ENCODE measurements around the gene PHF20. TPM values are rescaled to one million over a fixed set of nuclear protein-coding genes. Genes with fewer than 3 reads are reported as not detected.

Gene PHF20
- total RNA-seq, 1 donor from 2014 or later, result 101 TPM

- Mint-ChIP-seq H3K4me3 (ENCODE audit: unreplicated experiment) (no peak overlapping the region), H3K9me3 (ENCODE audit: unreplicated experiment) (no peaks in the 10 kb centered on the region), H3K27me3 (ENCODE audit: unreplicated experiment) (no peaks in the 10 kb centered on the region), H3K36me3 (ENCODE audit: low read depth, unreplicated experiment) (peaks cover 7% of the 10 kb centered on the region), H3K27ac (ENCODE audit: unreplicated experiment) (no peak overlapping the region), H3K4me1 (ENCODE audit: unreplicated experiment) (peaks cover 5% of the 10 kb centered on the region)
- TF ChIP-seq, protein P1, sequence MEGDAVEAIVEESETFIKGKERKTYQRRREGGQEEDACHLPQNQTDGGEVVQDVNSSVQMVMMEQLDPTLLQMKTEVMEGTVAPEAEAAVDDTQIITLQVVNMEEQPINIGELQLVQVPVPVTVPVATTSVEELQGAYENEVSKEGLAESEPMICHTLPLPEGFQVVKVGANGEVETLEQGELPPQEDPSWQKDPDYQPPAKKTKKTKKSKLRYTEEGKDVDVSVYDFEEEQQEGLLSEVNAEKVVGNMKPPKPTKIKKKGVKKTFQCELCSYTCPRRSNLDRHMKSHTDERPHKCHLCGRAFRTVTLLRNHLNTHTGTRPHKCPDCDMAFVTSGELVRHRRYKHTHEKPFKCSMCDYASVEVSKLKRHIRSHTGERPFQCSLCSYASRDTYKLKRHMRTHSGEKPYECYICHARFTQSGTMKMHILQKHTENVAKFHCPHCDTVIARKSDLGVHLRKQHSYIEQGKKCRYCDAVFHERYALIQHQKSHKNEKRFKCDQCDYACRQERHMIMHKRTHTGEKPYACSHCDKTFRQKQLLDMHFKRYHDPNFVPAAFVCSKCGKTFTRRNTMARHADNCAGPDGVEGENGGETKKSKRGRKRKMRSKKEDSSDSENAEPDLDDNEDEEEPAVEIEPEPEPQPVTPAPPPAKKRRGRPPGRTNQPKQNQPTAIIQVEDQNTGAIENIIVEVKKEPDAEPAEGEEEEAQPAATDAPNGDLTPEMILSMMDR (IDR thresholded peaks at IDR 0.05; ENCODE audit: unreplicated experiment), result no peak
- no peak for DNase-seq (ENCODE audit: low spot score)
Observed at GRCh38 chr20:35791097-35791496, 19.3 kb downstream of the PHF20 start.

- Mint-ChIP-seq H3K4me1 (ENCODE audit: unreplicated experiment) (peaks cover 5% of the 10 kb centered on the region), H3K9me3 (ENCODE audit: unreplicated experiment) (no peaks in the 10 kb centered on the region), H3K27me3 (ENCODE audit: unreplicated experiment) (no peaks in the 10 kb centered on the region), H3K27ac (ENCODE audit: unreplicated experiment) (no peak overlapping the region), H3K4me3 (ENCODE audit: unreplicated experiment) (no peak overlapping the region), H3K36me3 (ENCODE audit: low read depth, unreplicated experiment) (peaks cover 4% of the 10 kb centered on the region)
- DNase-seq (ENCODE audit: low spot score), result no peak
- TF ChIP-seq, protein P1 (IDR thresholded peaks at IDR 0.05; ENCODE audit: unreplicated experiment), result no peak
Observed at GRCh38 chr20:35791821-35792220, 20.0 kb downstream of the PHF20 start.

- TF ChIP-seq, protein P1 (IDR thresholded peaks at IDR 0.05; ENCODE audit: unreplicated experiment), result no peak
- peaks cover 4% of the 10 kb centered on the region for H3K36me3 Mint-ChIP-seq (ENCODE audit: low read depth, unreplicated experiment)
- H3K9me3 Mint-ChIP-seq (ENCODE audit: unreplicated experiment), result no peaks in the 10 kb centered on the region
- no peak for DNase-seq (ENCODE audit: low spot score)
- peaks cover 5% of the 10 kb centered on the region for H3K4me1 Mint-ChIP-seq (ENCODE audit: unreplicated experiment)
- H3K4me3 Mint-ChIP-seq (ENCODE audit: unreplicated experiment), result no peak overlapping the region
- H3K27me3 Mint-ChIP-seq (ENCODE audit: unreplicated experiment), result no peaks in the 10 kb centered on the region
- no peak overlapping the region for H3K27ac Mint-ChIP-seq (ENCODE audit: unreplicated experiment)
Observed at GRCh38 chr20:35792740-35793139, 20.9 kb downstream of the PHF20 start.

DNA sequence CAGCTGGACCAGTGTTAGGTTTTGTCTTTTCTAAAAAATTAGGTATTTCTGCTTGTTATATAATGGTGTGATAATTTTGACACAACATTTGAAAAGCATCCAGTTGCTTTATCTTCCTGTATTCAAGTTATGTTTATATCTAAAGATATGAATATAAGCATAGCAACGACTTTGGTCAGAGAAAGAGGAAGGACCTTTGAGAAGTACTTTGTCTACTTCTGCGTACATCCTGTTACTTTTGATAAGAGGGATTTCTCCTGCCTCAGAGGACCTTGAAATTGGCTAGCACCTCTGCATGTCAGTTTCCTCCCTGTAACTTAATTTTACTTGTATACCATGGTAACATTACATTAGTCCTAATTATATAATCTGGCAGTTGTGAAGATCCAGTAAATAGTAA is 24.8 kb downstream of the PHF20 start:
- no peak for DNase-seq (ENCODE audit: low spot score)
- Mint-ChIP-seq H3K9me3 (ENCODE audit: unreplicated experiment) (no peaks in the 10 kb centered on the region), H3K4me1 (ENCODE audit: unreplicated experiment) (peaks cover 10% of the 10 kb centered on the region), H3K27me3 (ENCODE audit: unreplicated experiment) (no peaks in the 10 kb centered on the region), H3K36me3 (ENCODE audit: low read depth, unreplicated experiment) (peaks cover 16% of the 10 kb centered on the region), H3K4me3 (ENCODE audit: unreplicated experiment) (no peak overlapping the region), H3K27ac (ENCODE audit: unreplicated experiment) (no peak overlapping the region)
- TF ChIP-seq, protein P1 (IDR thresholded peaks at IDR 0.05; ENCODE audit: unreplicated experiment), result no peak

DNA sequence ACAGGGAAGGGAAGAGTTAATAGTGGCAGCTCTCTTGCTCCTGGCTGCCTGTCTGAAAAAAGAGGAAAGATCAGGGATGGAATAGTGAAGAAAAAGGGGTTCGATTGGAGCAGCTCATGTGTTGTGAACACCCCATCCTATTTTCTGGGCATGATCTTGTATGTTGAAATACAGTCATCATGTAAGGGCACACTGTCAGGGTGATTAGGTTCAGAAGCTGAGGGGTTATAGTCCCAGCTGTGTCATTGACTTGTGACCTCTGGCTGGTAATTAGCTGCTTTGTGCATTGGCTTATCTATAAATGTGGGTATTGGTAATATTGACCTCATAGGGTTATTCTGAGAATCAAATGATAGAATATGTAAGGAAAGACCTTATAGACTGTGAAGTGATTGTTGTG is 30.1 kb downstream of the PHF20 start:
- Mint-ChIP-seq H3K27me3 (ENCODE audit: unreplicated experiment) (no peaks in the 10 kb centered on the region), H3K4me1 (ENCODE audit: unreplicated experiment) (peaks cover 6% of the 10 kb centered on the region), H3K27ac (ENCODE audit: unreplicated experiment) (peak overlapping the region; percentile 16)

More for the DNA sequence above, 30.1 kb downstream of the PHF20 start:
- no peak overlapping the region for H3K4me3 Mint-ChIP-seq (ENCODE audit: unreplicated experiment)
- TF ChIP-seq, protein P1 (IDR thresholded peaks at IDR 0.05; ENCODE audit: unreplicated experiment), result no peak
- H3K36me3 Mint-ChIP-seq (ENCODE audit: low read depth, unreplicated experiment), result peaks cover 19% of the 10 kb centered on the region
- no peaks in the 10 kb centered on the region for H3K9me3 Mint-ChIP-seq (ENCODE audit: unreplicated experiment)
- DNase-seq (ENCODE audit: low spot score), result no peak
